ENCODE measurements around the gene PCDHA4.
"Not testable (repeated sequence)": the region's sequence is repeated elsewhere in the genome, so short reads cannot be mapped to it uniquely, and the experiment has no call there.

Gene PCDHA4

GRCh38 chr5:140796718-140797095 is 10.2 kb upstream of the PCDHA4 start:
- no peak for FAIRE-seq
- DNase-seq (ENCODE audit: insufficient read length): no peak
- TF ChIP-seq TAF1 (IDR thresholded peaks at IDR 0.05; ENCODE audit: borderline replicate concordance, low read depth, low read length) (no peak), POLR2AphosphoS5 (IDR thresholded peaks at IDR 0.05; ENCODE audit: low read depth, low read length) (no peak), POLR2A (IDR thresholded peaks at IDR 0.05; ENCODE audit: low read depth, low read length) (no peak)

GRCh38 chr5:140800816-140801493 is 5.9 kb upstream of the PCDHA4 start, which contains the start of gene PCDHA3:
TSS of gene PCDHA3 (plus strand) at chr5:140801057.
- no peak for TF ChIP-seq POLR2AphosphoS5 (IDR thresholded peaks at IDR 0.05; ENCODE audit: low read depth, low read length)
- TF ChIP-seq POLR2A (IDR thresholded peaks at IDR 0.05; ENCODE audit: low read depth, low read length): no peak
- TF ChIP-seq TAF1 (IDR thresholded peaks at IDR 0.05; ENCODE audit: borderline replicate concordance, low read depth, low read length): no peak
- DNase-seq (ENCODE audit: insufficient read length) (no peak), FAIRE-seq (no peak)

GRCh38 chr5:140801494-140801841 is 5.4 kb upstream of the PCDHA4 start:
- DNase-seq (ENCODE audit: insufficient read length): no peak
- FAIRE-seq: peak; percentile 5
- TF ChIP-seq POLR2AphosphoS5 (IDR thresholded peaks at IDR 0.05; ENCODE audit: low read depth, low read length) (no peak), POLR2A (IDR thresholded peaks at IDR 0.05; ENCODE audit: low read depth, low read length) (no peak), TAF1 (IDR thresholded peaks at IDR 0.05; ENCODE audit: borderline replicate concordance, low read depth, low read length) (no peak)

DNA sequence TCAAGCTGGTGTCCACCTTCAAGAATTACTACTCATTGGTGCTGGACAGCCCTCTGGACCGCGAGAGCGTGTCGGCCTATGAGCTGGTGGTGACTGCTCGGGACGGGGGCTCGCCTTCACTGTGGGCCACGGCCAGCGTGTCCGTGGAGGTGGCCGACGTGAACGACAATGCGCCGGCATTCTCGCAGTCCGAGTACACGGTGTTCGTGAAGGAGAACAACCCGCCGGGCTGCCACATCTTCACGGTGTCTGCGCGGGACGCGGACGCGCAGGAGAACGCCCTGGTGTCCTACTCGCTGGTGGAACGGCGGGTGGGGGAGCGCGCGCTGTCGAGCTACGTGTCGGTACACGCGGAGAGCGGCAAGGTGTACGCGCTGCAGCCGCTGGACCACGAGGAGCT is 4.5 kb upstream of the PCDHA4 start:
- FAIRE-seq; DNase-seq (ENCODE audit: insufficient read length): not testable (repeated sequence)

- DNase-seq (ENCODE audit: insufficient read length) (no peak), FAIRE-seq (no peak)
- TF ChIP-seq TAF1 (IDR thresholded peaks at IDR 0.05; ENCODE audit: borderline replicate concordance, low read depth, low read length) (no peak), POLR2AphosphoS5 (IDR thresholded peaks at IDR 0.05; ENCODE audit: low read depth, low read length) (no peak), POLR2A (IDR thresholded peaks at IDR 0.05; ENCODE audit: low read depth, low read length) (no peak)
These were observed 4.0 kb upstream of the PCDHA4 start for GRCh38 chr5:140802781-140803271.

- not testable (repeated sequence) for FAIRE-seq; DNase-seq (ENCODE audit: insufficient read length)
These were observed 1.5 kb downstream of the PCDHA4 start for GRCh38 chr5:140808241-140808888.

DNA sequence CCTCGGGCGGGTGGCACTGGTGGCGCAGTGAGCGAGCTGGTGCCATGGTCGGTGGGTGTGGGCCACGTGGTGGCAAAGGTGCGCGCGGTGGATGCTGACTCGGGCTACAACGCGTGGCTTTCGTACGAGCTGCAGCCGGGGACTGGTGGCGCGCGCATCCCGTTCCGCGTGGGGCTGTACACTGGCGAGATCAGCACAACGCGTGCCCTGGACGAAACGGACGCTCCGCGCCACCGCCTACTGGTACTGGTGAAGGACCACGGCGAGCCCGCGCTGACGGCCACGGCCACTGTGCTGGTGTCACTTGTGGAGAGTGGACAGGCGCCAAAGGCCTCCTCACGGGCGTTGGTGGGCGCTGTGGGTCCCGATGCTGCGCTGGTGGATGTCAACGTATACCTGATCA is 2.0 kb downstream of the PCDHA4 start:
- no peak for DNase-seq (ENCODE audit: insufficient read length)
- FAIRE-seq: no peak
- TF ChIP-seq POLR2A (IDR thresholded peaks at IDR 0.05; ENCODE audit: low read depth, low read length): no peak
- no peak for TF ChIP-seq POLR2AphosphoS5 (IDR thresholded peaks at IDR 0.05; ENCODE audit: low read depth, low read length)
- TF ChIP-seq TAF1 (IDR thresholded peaks at IDR 0.05; ENCODE audit: borderline replicate concordance, low read depth, low read length): no peak

- DNase-seq (ENCODE audit: insufficient read length) (no peak), FAIRE-seq (no peak)
- no peak for TF ChIP-seq POLR2A (IDR thresholded peaks at IDR 0.05; ENCODE audit: low read depth, low read length)
These were observed 14.8 kb downstream of the PCDHA4 start, which contains the start of gene PCDHA5 for GRCh38 chr5:140821375-140822280. TSS of gene PCDHA5 (plus strand) at chr5:140821613.

- FAIRE-seq: no peak
- no peak for DNase-seq (ENCODE audit: insufficient read length)
- TF ChIP-seq POLR2AphosphoS5 (IDR thresholded peaks at IDR 0.05; ENCODE audit: low read depth, low read length) (no peak), POLR2A (IDR thresholded peaks at IDR 0.05; ENCODE audit: low read depth, low read length) (no peak), TAF1 (IDR thresholded peaks at IDR 0.05; ENCODE audit: borderline replicate concordance, low read depth, low read length) (no peak)
These were observed 15.4 kb downstream of the PCDHA4 start for GRCh38 chr5:140822281-140822629.

DNA sequence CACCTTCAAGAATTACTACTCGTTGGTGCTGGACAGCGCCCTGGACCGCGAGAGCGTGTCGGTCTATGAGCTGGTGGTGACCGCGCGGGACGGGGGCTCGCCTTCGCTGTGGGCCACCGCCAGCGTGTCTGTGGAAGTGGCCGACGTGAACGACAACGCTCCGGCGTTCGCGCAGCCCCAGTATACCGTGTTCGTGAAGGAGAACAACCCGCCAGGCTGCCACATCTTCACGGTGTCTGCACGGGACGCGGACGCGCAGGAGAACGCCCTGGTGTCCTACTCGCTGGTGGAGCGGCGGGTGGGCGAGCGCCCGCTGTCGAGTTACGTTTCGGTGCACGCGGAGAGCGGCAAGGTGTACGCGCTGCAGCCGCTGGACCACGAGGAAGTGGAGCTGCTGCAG is 16.1 kb downstream of the PCDHA4 start:
- not testable (repeated sequence) for FAIRE-seq; DNase-seq (ENCODE audit: insufficient read length)

- DNase-seq (ENCODE audit: insufficient read length): no peak
- no peak for TF ChIP-seq POLR2AphosphoS5 (IDR thresholded peaks at IDR 0.05; ENCODE audit: low read depth, low read length)
- no peak for TF ChIP-seq POLR2A (IDR thresholded peaks at IDR 0.05; ENCODE audit: low read depth, low read length)
- TF ChIP-seq TAF1 (IDR thresholded peaks at IDR 0.05; ENCODE audit: borderline replicate concordance, low read depth, low read length): no peak
- no peak for FAIRE-seq
These were observed 16.6 kb downstream of the PCDHA4 start for GRCh38 chr5:140823475-140823874.

GRCh38 chr5:140827704-140828361 is 21.0 kb downstream of the PCDHA4 start, which contains the start of gene PCDHA6:
TSS of gene PCDHA6 (plus strand) at chr5:140827960. CDS start at chr5:140828092, 132 bp downstream.
- no peak for TF ChIP-seq POLR2AphosphoS5 (IDR thresholded peaks at IDR 0.05; ENCODE audit: low read depth, low read length)
- no peak for TF ChIP-seq POLR2A (IDR thresholded peaks at IDR 0.05; ENCODE audit: low read depth, low read length)
- TF ChIP-seq TAF1 (IDR thresholded peaks at IDR 0.05; ENCODE audit: borderline replicate concordance, low read depth, low read length): no peak
- FAIRE-seq (no peak), DNase-seq (ENCODE audit: insufficient read length) (no peak)

All from GM12892 (cell line).